Measurements from ENCODE around the gene MYH1.

Gene MYH1

DNA sequence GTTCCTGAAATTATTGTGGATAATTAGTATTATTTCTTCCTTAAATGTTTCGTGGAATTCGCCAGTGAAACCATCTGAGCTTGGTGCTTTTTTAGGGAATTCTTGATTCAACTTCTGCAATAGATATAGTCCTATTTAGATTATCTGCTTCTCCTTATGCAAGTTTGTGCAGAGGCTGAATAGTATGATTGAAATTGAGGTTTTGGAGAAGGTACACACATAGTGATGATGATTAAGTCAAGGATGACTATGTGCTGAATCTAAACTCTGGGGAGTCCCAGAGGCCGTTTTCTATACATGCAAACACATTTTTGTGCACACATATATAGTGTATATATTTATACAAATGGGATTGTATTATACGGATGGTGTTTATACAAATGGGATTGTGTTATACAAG, 43.8 kb downstream of the MYH1 start:
- DNase-seq: no peak

DNA sequence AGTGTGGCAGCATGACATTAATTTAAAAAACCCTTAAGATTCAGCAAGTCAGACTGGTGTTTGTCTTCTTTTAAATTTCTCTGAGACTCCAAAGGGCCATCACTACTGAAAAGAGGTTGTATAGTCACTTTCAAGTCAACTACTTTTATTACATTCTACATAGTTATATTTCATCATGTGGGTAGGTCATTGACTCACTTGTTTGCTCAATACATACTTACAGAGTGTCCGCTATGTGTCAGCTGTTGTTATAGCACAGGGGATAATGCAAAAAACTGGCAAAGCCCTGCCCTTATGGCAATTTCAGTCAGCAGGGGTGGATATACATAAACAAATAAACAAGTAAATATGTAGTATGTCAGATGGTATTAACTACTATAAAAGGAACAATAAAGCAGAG, 46.5 kb downstream of the MYH1 start:
- DNase-seq: no peak

DNA sequence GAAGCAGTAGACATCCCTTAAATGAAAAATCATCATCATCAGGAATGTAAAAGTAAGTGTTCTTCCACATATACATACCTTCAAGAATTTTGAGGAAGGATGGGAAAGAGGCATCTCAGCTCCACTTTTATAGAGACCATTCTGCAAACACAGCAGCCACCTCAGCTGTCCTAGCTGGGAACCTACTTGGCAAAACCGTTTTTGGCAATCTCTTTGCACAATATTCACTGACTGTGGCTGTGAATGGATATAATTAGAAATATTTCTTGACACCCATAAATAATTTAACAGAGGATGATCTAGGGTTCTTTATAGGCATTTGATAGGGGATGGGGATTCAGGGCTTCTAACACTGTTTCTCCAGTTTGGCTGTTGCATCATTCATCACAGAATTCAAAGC, 48.9 kb downstream of the MYH1 start, which contains the start of gene MYH4:
Gene MYH4, minus strand, starts transcription at position 101 of the 400 bp plus-strand sequence. CDS start 2,814 bp downstream, outside the sequence.
- no peak for DNase-seq

DNA sequence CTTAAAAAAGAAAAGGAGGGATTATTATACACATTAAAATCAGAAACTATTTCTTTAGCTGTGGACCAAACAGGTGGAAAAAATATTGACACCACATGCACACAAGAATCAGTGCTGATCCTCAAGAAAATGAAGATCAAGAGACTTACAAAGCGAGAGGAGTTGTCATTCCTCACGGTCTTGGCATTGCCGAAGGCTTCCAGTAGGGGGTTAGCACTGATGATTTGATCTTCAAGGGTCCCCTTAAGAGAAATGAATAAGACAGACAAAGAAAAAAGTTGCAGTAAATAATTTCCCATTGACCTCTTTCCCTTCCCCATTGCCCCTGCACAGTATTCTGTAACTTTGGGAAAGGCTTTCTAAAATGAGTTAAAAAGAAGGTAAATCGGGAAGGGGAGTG, 54.9 kb downstream of the MYH1 start:
- no peak for DNase-seq

DNA sequence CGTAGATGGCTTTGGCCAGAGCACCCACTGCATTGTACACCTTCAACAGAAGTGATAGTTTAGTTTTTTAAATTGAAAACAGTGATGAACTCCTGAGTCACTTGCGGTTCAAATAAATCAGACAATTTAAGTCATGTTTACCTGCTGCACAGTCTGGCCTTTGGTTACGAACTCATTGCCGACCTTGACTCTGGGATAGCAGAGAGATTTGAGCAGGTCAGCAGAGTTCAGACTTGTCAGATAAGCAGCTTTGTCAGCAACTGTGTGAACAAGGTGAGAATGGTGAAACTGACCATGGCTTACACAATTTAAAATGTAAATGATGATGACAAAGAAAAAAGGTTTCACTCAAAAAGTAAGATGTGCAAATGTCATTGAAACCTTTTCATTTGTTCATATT, 58.3 kb downstream of the MYH1 start:
- DNase-seq: no peak

DNA sequence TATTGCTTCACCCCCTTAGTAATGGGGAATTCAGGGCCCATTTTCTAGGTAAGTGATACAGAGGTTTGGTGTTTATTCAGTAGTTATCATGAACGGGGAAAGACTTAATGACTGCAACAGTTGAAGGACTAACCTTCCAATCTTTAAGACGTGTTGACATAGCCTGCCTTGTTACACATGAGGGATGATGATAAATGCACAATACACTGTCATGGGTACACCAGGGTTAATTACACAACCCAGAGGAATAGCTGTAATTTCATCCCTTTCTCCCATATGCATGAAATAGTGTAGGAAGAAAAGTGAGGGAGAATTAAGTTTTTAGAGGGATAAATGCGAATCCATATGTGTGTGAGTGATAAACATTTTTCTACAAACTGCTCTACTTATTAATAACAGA, 59.6 kb downstream of the MYH1 start:
- DNase-seq: no peak

DNA sequence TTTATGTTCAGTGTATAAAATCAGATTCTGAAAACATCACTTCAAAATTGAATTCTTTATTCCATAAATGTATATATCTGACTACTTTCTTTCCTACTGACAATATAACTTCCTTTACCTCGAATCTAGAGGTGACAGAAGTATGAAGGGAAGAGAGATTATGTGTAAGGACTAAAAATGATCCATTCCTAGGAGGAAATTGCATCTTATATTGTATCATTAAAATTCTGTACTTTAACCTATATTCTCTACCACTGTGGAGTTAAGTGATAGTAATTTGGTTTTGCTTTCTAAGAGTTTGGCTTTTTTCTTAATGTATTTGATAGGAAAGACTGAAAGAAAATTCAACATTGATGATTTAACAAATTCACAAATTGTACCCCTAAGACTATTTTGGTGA, 60.4 kb downstream of the MYH1 start:
- DNase-seq: no peak

DNA sequence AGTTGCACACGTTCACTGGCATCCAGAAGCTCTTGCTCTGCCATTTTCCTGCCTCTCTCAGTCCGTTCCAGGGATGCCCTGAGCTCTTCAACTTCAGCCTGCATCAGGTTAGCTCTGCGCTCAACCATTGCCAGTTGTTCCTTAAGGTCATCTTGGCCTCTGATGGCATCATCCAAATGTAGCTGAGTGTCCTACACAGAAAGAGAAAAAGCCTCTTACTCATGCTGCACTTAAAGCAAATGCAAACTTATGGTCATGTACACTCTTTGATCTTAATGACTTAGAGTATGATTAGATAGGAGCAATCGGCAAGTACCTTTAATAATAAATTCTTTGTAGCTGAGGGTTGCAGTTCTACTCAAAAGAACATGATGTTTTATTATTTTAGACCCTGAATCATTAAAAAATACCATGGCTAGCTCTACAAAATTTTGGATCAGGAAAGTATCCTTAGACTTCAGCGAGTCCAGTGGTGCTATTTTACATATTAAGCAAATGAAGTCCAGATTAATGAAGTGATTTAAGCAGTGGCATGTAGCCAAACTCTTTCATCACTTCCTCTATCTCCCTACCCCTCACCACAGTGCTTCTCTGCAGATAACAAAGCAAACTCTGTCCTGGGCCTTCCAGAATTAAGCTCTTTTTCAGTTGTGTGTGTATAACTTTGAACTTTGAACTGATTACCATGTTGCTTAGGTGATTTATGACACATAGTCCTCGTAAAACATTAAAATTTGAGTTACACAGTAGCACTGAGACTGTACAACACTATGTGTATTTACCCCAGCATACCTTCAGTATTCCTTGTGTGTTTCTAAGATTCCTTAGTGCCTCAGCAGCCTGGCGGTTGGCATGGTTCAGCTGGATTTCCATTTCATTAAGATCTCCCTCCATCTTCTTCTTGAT, 71.1 kb downstream of the MYH1 start:
- no peak for DNase-seq
